ENCODE results near the gene GORASP1. TPM values are rescaled to one million over a fixed set of nuclear protein-coding genes. Genes with fewer than 3 reads are reported as not detected.

Gene GORASP1
- total RNA-seq, 2 experiments from 2014 or later = 11.5 to 11.9 TPM

DNA sequence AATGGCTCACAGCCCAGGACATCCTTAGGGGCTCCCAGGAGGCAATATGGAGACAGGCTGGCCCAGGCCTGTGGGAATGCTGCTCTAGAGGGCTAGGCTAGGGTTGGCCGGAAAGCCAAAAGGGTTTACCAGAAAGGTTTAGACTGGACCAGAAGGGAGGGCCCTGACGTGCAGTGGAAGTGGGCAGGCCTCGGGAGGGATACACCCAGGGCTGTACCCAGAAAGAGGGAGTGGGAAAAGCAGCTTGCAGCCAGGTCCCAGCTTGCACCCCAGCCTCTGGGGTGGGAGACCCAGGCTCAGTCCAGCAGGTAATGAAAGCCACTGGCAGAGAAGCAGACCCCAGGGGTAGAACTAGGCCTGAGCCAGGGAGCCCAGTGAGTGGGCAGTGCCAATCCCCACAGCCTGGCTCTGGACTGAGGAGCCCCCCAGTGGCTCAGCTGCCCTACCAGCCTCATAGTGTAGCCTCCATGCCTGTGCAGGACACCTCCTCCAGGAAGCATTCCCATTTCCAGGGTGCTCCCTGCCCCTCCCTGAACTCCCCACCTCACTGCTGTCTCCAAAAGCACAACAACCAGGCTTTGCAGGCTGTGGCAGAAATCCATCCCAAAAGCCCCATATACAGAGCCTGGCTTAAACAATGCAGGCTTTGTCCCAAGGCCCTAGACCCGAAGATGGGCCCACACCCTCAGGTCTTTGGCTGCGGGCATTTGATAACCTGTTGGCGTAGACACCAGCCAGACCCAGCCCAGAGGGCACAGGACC lies 3.5 kb downstream of the GORASP1 start:
- Mint-ChIP-seq H3K9me3 (no peaks in the 10 kb centered on the region), H3K27ac (no peak overlapping the region), H3K36me3 (no peaks in the 10 kb centered on the region), H3K27me3 (no peaks in the 10 kb centered on the region), H3K4me3 (no peak overlapping the region), H3K4me1 (peaks cover 47% of the 10 kb centered on the region)
- no peak for DNase-seq

DNA sequence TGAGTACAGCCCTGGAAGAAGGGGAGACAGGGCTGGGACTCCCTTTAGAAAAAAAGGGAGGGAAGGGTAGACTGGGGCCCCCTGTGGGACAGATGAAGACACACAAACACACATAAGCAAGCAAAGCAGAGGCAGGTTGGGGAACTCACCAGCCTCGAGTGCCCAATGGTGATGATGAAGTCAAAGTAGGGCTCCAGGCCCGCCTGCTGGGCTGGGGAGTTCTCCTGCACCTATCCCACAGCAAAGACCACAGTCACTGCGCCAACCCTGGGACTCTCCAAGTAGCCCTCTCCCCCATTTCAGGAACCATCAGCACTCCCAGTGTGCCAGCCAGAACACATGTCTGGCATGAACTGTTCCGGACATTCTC lies 4.1 kb downstream of the GORASP1 start:
- Mint-ChIP-seq H3K4me1 (peaks cover 41% of the 10 kb centered on the region), H3K9me3 (no peaks in the 10 kb centered on the region), H3K36me3 (no peaks in the 10 kb centered on the region), H3K27me3 (no peaks in the 10 kb centered on the region), H3K27ac (no peak overlapping the region), H3K4me3 (no peak overlapping the region)
- DNase-seq = no peak

DNA sequence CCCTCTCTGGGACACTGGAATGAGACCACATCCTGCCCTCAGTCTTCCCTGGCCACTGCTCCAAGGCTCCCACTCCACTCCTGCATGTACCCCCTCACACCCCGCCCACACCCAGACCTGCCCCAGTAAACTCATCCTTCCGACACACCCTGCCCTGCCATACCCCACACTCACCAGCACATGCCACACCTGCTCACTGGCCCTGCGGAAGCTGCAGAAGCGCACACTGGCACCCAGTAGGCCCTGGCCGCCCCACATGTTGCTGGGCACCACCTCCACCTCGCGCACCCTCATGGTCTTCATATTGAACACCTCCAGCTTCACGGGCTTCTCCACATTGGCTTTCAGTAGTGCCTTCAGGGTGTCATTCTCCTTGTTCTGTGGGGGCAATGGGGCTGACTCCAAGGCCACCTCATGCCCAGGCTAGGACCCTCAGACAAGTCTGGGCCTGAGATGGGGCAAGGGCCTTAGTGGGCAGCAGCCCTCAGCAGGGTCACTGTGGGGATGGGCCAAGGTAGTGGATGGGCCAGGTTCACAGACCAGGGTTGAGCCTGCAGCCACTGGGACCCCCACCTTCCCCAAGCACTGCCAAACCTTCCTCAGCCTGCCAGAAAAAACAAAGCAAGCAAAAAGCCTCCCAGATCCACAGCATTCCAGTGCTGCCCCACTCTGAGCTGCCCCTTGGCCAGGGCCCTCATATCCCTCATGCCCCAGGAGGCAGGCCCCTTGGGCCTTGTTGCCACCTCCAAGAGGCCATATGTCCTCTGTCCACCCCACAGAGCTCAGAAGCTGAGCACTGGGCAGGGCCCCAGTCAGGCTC lies 4.7 kb downstream of the GORASP1 start:
- H3K4me3 Mint-ChIP-seq = no peak overlapping the region
- peak overlapping the region; percentile 22 for H3K27ac Mint-ChIP-seq
- no peaks in the 10 kb centered on the region for H3K27me3 Mint-ChIP-seq

DNA sequence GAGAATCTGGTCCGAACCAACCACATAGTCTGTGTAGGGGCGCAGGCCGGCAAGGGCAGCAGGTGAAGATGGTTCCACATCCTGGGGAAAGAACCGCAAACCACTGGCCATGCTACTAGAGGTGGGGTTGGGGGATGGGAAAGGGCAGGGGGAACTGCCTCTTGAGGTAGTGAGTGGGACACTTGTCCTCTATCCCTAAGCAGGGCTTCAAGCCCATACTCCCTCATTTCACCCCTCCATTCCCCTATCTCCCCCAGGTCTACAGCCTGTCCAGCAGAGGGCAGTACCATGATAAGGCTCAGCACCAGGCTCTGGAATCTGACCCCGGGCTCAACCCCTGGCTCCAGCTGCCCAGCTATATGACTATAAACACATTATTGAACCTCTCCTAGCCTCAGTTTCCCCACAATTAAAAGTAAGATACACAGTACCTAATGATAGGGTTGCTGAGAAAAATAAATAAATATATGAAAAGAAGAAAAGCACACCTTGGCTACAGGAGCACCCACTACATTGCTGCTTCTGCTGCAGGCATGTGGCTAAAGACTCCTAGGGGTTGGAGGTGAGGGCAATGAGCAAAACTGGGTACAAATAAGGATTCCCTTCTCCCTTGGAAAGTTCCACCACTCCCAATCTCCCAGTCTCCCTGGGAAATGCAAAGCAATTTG lies 6.3 kb downstream of the GORASP1 start:
- Mint-ChIP-seq H3K9me3 (no peaks in the 10 kb centered on the region), H3K4me3 (no peak overlapping the region), H3K4me1 (peaks cover 27% of the 10 kb centered on the region), H3K27me3 (no peaks in the 10 kb centered on the region), H3K36me3 (no peaks in the 10 kb centered on the region), H3K27ac (no peak overlapping the region)
- DNase-seq = peak; percentile 40

More for the DNA sequence above, 4.7 kb downstream of the GORASP1 start:
- Mint-ChIP-seq H3K4me1 (peaks cover 35% of the 10 kb centered on the region), H3K36me3 (no peaks in the 10 kb centered on the region), H3K9me3 (no peaks in the 10 kb centered on the region)
- no peak for DNase-seq

DNA sequence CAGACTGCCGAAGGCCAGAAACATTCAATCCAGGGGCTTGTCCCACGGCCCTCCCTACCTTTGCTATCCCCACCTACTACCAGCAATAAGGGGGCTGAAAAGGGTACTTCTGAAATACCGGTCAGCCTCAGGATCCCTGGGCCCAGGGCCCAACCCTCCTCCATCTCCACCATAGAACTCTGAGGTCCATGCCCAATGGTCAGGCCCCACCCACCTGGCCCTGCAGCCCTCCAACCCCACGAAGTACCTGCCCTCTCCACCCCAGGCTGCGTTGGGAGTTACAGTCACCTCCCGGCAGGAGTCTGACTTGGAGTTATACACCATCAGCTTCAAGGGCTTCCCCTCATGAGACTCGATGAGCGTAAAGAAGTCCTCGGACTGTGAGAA lies 6.9 kb downstream of the GORASP1 start:
- no peak for DNase-seq
- Mint-ChIP-seq H3K9me3 (no peaks in the 10 kb centered on the region), H3K4me3 (no peak overlapping the region), H3K27ac (no peak overlapping the region), H3K4me1 (peaks cover 20% of the 10 kb centered on the region), H3K36me3 (no peaks in the 10 kb centered on the region), H3K27me3 (no peaks in the 10 kb centered on the region)

DNA sequence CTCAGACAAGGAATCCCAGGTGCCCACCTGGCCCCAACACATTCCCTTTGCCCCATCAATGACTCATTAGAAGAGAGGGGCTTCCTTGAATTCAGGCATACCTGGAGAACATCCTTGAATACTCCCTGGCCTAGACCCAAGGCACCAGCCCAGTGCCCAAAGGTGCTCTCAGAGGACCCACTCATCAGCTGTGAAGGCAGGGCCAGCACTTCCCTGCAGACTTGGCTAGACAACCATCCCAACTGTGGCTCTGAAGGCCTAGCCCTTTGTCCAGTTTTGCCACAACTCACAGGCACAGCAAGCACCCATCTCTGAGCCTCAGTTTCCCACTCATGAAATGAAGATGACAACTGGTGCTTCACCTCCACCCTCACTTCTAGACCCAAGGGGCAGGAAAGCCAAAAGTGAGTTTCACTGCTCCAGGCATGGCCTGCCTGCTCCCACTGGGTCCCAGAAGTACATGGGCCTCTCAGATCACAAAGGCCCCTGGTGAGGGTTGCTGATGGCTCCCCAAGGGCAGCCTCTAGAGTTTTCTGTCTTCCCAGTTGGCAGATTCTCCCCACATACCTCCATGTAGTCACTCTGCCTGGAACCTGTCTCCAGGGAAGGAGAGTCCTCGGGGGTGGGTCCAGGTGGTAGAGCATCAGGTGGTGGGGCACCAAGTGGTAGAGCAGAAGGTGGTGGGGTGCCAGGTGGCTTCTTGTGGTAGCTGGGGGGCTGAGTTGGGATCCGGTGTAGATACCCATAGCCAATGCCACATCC lies 7.5 kb downstream of the GORASP1 start:
- no peak for DNase-seq
- Mint-ChIP-seq H3K27me3 (no peaks in the 10 kb centered on the region), H3K4me3 (no peak overlapping the region), H3K4me1 (peaks cover 15% of the 10 kb centered on the region), H3K9me3 (no peaks in the 10 kb centered on the region), H3K27ac (no peak overlapping the region), H3K36me3 (no peaks in the 10 kb centered on the region)

DNA sequence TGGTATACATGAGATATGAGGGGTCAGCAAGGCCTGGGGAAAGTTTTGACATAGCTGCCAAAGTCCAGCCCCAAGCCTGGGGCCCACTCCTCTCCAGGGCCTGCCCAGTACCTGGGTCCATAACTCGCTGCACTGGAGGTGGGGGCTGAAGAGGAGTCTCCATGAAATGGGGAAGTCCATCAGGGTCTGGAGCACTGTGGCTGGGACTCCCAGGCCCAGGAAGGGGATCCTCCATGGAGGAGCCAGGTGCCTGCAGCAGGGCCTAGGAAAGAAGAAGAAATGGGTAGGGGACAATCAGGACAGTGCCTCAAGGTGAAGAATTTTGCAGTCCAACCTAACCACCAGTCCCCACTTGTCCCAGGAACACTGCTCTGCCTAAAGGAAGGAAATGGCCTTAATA lies 8.2 kb downstream of the GORASP1 start:
- H3K4me1 Mint-ChIP-seq = peaks cover 13% of the 10 kb centered on the region
- H3K4me3 Mint-ChIP-seq = no peak overlapping the region
- no peaks in the 10 kb centered on the region for H3K36me3 Mint-ChIP-seq
- no peak overlapping the region for H3K27ac Mint-ChIP-seq
- no peak for DNase-seq
- no peaks in the 10 kb centered on the region for H3K27me3 Mint-ChIP-seq
- H3K9me3 Mint-ChIP-seq = no peaks in the 10 kb centered on the region

DNA sequence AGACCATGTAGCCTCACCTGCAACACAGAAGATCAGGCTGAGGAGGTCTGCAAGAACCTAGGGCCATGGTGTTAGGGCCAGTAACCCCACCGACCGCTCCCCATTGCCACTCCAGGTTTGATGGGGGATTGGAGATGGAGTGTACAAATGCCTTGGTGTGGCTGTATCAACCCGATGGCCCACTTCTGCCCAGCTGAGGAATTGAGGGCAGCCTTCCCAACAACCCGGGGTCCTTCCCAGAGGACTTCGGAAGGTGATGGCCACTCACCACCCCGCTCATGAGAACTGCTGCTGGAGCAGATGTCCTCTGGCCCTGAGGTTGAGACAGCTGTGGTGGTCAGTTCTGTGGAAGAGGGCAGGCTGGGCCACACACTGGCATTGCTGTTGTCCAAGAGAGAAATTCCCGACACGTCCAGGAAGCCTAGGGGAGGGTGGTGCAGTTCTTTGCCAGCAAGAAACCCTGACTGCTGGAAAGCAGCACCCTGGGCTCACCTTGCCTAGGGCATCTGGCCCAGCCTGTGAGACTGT lies 8.9 kb downstream of the GORASP1 start:
- Mint-ChIP-seq H3K4me3 (no peak overlapping the region), H3K36me3 (peaks cover 4% of the 10 kb centered on the region), H3K27me3 (no peaks in the 10 kb centered on the region), H3K9me3 (no peaks in the 10 kb centered on the region), H3K27ac (no peak overlapping the region), H3K4me1 (peaks cover 12% of the 10 kb centered on the region)
- DNase-seq = no peak

DNA sequence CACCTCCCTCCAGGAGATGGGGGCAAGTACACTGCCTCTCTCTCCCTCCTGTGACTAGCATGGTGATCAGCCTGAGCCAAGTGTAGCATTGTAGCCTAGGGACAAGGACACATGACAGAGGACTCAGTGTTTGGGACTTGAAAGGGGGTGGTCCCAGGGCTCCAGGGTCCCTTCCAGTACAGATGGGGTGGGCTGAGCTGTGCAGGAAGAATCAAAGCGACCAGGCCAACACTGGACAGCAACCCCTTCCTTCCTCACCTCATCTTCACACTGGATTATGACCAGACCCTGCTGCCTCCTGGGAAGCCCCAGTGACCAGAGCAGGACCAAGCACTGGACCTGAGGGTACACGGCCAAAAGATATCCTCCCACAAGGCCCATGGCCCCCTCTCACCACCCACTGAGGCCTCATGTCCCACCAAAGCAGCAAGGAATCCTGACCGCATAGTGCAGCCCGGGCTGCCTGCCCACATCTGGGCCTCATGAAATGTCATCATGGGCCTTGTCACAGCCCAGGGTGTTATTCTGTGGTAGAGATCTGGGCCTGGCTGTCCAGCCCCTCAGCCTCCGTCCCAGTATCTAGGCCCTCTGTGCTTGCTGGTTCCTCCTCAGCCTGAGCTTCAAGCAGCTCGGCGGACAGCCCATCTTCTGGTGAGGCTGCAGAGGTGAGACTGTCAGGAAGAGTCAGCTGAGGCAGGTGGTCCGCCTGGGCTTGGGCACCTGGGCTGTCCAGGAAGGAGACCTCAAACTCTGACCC lies 9.5 kb downstream of the GORASP1 start:
- Mint-ChIP-seq H3K27me3 (no peaks in the 10 kb centered on the region), H3K4me3 (no peak overlapping the region), H3K9me3 (no peaks in the 10 kb centered on the region), H3K27ac (no peak overlapping the region), H3K36me3 (peaks cover 4% of the 10 kb centered on the region), H3K4me1 (peaks cover 8% of the 10 kb centered on the region)
- no peak for DNase-seq

DNA sequence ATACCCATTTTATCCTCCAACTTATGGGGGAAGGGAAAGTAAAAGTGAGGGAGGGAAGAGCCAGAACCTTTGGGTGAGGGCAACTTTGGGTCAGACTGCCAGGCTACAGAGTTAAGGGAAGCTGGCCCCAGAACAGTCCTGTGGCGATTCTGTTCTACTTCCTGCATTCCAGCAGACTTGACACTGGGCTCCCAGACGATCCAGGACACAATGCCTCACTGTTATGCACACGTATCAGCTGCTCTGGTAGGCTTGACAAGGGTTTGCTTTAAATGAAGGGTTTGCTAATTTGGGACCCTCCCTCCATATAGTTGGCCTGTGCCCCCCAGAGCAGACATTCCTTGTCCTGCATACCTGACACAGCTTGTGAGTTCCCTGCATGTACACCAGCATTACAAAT lies 10.7 kb downstream of the GORASP1 start:
- no peaks in the 10 kb centered on the region for H3K27me3 Mint-ChIP-seq
- no peaks in the 10 kb centered on the region for H3K9me3 Mint-ChIP-seq
- H3K36me3 Mint-ChIP-seq = peaks cover 8% of the 10 kb centered on the region

DNA sequence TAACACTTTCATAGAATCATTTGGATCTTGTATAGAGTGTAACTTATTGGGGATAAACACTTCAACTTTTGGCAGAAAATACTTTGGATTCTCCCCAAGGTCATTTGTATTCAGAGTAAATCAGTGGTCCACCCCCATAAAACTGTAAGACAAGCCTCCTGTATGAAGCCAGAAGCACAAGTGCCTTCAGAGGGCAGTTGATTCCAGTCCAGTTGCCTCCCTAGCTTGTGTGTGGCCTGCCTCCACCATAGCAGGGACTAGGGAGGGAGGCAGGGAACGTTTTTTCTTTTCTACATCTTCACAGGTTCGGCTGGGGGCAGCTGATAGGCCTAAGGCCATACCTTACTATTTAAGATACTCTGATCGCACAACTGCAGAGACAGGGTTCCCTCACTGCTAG lies 11.6 kb downstream of the GORASP1 start:
- H3K4me1 Mint-ChIP-seq = peaks cover 5% of the 10 kb centered on the region
- H3K4me3 Mint-ChIP-seq = no peak overlapping the region
- no peaks in the 10 kb centered on the region for H3K27me3 Mint-ChIP-seq
- H3K27ac Mint-ChIP-seq = no peak overlapping the region
- no peaks in the 10 kb centered on the region for H3K9me3 Mint-ChIP-seq
- DNase-seq = no peak
- H3K36me3 Mint-ChIP-seq = peaks cover 8% of the 10 kb centered on the region

More for the DNA sequence above, 10.7 kb downstream of the GORASP1 start:
- Mint-ChIP-seq H3K27ac (no peak overlapping the region), H3K4me1 (peaks cover 6% of the 10 kb centered on the region), H3K4me3 (no peak overlapping the region)
- no peak for DNase-seq

DNA sequence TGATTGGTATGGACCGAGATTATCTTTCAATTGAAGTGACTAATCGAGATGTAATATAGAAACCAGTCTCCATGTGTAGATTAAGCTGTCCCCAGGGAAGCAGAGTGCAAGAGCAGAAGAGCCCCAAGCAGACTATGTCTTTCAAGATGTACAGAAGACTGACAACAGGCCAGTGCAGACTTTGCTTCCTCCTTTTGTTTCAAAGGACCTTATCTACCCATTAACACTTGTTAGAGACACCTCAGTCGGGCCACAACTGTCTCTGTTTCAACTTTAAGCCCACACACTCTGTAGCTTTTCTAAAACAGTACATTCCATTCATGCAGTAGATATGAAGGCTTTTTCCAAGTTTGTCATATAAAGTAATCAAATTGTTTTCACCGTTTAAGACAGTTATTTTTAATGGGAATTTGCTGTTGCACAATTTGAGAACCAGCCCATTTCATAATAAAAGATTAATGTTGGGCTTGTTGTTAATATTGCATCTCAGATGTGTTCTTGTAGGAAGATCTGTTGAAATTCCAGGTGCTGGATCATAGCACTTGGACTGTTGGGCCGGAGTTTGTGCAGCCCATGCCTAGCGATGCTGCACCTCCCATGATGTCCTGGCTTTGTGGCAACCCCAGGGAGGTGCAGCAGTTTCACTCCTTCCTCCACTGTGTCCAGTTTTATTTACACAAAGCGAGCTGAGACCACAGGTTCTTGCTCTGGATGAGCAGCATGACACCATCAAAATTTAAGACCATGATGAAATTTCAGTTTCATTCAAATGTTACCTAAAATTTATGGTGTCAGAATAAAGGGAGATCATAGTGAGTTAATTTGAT lies 12.4 kb downstream of the GORASP1 start:
- Mint-ChIP-seq H3K9me3 (no peaks in the 10 kb centered on the region), H3K27me3 (no peaks in the 10 kb centered on the region), H3K36me3 (peaks cover 8% of the 10 kb centered on the region), H3K4me1 (peaks cover 7% of the 10 kb centered on the region), H3K27ac (peak overlapping the region; percentile 14), H3K4me3 (no peak overlapping the region)
- no peak for DNase-seq

DNA sequence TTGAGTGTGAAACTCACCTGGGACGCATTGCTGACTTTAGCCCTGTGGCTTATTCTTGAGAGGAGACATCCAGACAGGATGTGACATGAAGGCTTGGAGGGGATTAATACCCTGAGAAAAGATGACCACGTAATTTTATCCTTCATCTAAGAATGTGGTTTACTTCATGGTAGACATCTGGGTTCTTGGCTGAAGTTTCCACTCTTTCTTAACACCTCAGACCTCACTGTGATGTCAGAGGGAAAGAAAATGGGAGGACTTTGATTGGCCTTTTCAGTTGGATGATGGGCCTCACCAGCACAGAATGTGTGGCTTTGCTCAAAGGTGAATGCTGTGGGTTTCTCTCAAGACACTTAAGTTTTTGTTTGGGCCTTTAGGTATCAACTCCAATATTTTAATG lies 16.5 kb downstream of the GORASP1 start:
- H3K4me3 Mint-ChIP-seq = no peak overlapping the region
- H3K4me1 Mint-ChIP-seq = peaks cover 9% of the 10 kb centered on the region
- H3K27me3 Mint-ChIP-seq = no peaks in the 10 kb centered on the region
- H3K36me3 Mint-ChIP-seq = peaks cover 12% of the 10 kb centered on the region
- peak overlapping the region; percentile 54 for H3K27ac Mint-ChIP-seq
- no peak for DNase-seq
- H3K9me3 Mint-ChIP-seq = no peaks in the 10 kb centered on the region

Data from activated naive CD8-positive, alpha-beta T cell treated with anti-CD3 and anti-CD28 coated beads for 36 hours (primary cell).